Measurements from ENCODE around the gene EEF1AKMT2. TPM values are rescaled to one million over a fixed set of nuclear protein-coding genes. Genes with fewer than 3 reads are reported as not detected.

EEF1AKMT2 gene
- total and polyA plus RNA-seq, 8 donors, result 7.6 to 47.9 (median 12.9) TPM

DNA sequence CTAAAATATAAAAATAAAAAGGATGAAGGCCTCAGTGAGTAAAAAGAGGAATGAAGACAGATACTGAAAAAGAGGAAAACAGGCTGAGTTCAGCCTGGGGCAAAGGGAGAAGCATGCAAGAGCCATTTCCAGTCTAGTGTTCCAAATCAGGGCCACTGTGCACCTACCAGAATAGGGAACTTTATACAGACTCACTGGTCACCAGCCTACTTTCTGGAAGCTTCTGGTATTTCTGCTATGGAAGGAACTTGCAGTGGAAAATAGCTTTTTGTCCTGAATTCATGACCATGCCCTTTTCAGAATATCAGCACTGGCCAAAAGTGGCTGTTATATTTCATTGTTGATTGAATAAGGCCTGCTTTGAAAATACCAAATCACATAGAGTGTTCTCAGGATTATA, 38.8 kb upstream of the EEF1AKMT2 start:
- intact Hi-C loops (cut with DNase I; ENCODE audit: low total_unique reads), result no loop called here
- Histone ChIP-seq H3K27ac (peak overlapping the region in 1 of 5 donors; percentile 27), H3K9me3 (no peaks in the 10 kb centered on the region), H3K27me3 (no peaks in the 10 kb centered on the region), H3K36me3 (peaks cover 66 to 95% (median 92%) of the 10 kb centered on the region in 4 donors), H3K4me1 (no peaks in the 10 kb centered on the region), H3K4me3 (no peak overlapping the region)
- TF ChIP-seq, protein P1, sequence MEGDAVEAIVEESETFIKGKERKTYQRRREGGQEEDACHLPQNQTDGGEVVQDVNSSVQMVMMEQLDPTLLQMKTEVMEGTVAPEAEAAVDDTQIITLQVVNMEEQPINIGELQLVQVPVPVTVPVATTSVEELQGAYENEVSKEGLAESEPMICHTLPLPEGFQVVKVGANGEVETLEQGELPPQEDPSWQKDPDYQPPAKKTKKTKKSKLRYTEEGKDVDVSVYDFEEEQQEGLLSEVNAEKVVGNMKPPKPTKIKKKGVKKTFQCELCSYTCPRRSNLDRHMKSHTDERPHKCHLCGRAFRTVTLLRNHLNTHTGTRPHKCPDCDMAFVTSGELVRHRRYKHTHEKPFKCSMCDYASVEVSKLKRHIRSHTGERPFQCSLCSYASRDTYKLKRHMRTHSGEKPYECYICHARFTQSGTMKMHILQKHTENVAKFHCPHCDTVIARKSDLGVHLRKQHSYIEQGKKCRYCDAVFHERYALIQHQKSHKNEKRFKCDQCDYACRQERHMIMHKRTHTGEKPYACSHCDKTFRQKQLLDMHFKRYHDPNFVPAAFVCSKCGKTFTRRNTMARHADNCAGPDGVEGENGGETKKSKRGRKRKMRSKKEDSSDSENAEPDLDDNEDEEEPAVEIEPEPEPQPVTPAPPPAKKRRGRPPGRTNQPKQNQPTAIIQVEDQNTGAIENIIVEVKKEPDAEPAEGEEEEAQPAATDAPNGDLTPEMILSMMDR (IDR thresholded peaks at IDR 0.05), result no peak
- TF ChIP-seq EP300 (IDR thresholded peaks at IDR 0.05) (no peak), POLR2A (IDR thresholded peaks at IDR 0.05) (no peak), POLR2AphosphoS5 (IDR thresholded peaks at IDR 0.05) (no peak)
- DNase-seq, result peak in 1 of 2 donors; percentile 9

- intact Hi-C loops (cut with DNase I; ENCODE audit: low total_unique reads), result loop anchor here (10.0 kb wide), 1 partner anchor 295 kb away; no protein-coding TSS in a partner anchor
- TF ChIP-seq, protein P1 (IDR thresholded peaks at IDR 0.05), result no peak
- no peak for TF ChIP-seq POLR2A (IDR thresholded peaks at IDR 0.05)
- TF ChIP-seq EP300 (IDR thresholded peaks at IDR 0.05), result no peak
- TF ChIP-seq POLR2AphosphoS5 (IDR thresholded peaks at IDR 0.05), result no peak
- Histone ChIP-seq H3K27ac (peak overlapping the region in 2 of 5 donors; percentile 3 to 27), H3K4me3 (no peak overlapping the region), H3K9me3 (no peaks in the 10 kb centered on the region), H3K27me3 (no peaks in the 10 kb centered on the region), H3K36me3 (peaks cover 57 to 86% (median 83%) of the 10 kb centered on the region in 4 donors), H3K4me1 (no peaks in the 10 kb centered on the region)
- no peak for DNase-seq
- WGBS, 5 donors, result 89 to 96% (median 94%) methylated on average over 8 of the region's 8 CpGs
These were observed 37.9 kb upstream of the EEF1AKMT2 start for GRCh38 chr10:124829447-124830115.

DNA sequence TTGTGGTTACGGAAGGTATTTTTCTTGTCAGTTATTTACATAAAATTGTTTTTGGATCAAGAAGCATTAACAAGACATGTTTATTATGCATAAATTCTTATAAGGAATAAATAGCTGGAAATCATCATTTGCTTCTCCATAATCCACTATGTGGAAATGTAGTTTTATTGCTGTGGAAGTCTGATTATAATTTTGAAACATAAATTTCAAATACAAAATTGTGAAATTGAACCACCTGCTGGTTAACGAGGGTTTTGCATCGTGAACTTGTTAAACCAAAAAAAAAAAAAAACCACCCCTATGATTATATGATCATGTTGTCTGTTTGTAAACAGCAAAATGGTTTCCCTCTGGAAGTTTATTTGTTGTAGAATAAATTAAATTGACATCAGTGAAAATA, 35.8 kb upstream of the EEF1AKMT2 start:
- no peak overlapping the region for H3K4me3 ChIP-seq
- TF ChIP-seq POLR2A (IDR thresholded peaks at IDR 0.05), result no peak
- TF ChIP-seq, protein P1 (IDR thresholded peaks at IDR 0.05), result peak in 5 of 7 experiments; percentile 7 to 57 (median 40)
- no peaks in the 10 kb centered on the region for H3K9me3 ChIP-seq
- intact Hi-C loops (cut with DNase I; ENCODE audit: low total_unique reads), result loop anchor here (10.0 kb wide), 1 partner anchor 293 kb away; no protein-coding TSS in a partner anchor
- no peak overlapping the region for H3K27ac ChIP-seq
- H3K4me1 ChIP-seq, result peaks cover 0 to 6% (median 0%) of the 10 kb centered on the region in 4 donors
- peak in 1 of 2 donors; percentile 45 for DNase-seq
- H3K36me3 ChIP-seq, result peaks cover 45 to 70% (median 64%) of the 10 kb centered on the region in 4 donors
- H3K27me3 ChIP-seq, result no peaks in the 10 kb centered on the region
- WGBS, 5 donors, result 33 to 43% (median 40%) methylated on average over 3 of the region's 3 CpGs

- Histone ChIP-seq H3K27me3 (no peaks in the 10 kb centered on the region), H3K36me3 (peaks cover 40 to 68% (median 64%) of the 10 kb centered on the region in 4 donors), H3K4me1 (peaks cover 0 to 6% (median 0%) of the 10 kb centered on the region in 4 donors), H3K4me3 (no peak overlapping the region), H3K9me3 (no peaks in the 10 kb centered on the region), H3K27ac (no peak overlapping the region)
- intact Hi-C loops (cut with DNase I; ENCODE audit: low total_unique reads), result loop anchor here (10.0 kb wide), 1 partner anchor 291 kb away; no protein-coding TSS in a partner anchor
- DNase-seq, result no peak
- no peak for TF ChIP-seq POLR2A (IDR thresholded peaks at IDR 0.05)
- TF ChIP-seq EP300 (IDR thresholded peaks at IDR 0.05), result no peak
- TF ChIP-seq POLR2AphosphoS5 (IDR thresholded peaks at IDR 0.05), result no peak
- TF ChIP-seq, protein P1 (IDR thresholded peaks at IDR 0.05), result no peak
- WGBS, 5 donors, result 88 to 94% (median 92%) methylated on average over 4 of the region's 4 CpGs
These were observed 34.6 kb upstream of the EEF1AKMT2 start for GRCh38 chr10:124826262-124826661.
